HG03521 (cell line): Measurements from ENCODE around the gene PHACTR2.
"Not testable (repeated sequence)": the region's sequence is repeated elsewhere in the genome, so short reads cannot be mapped to it uniquely, and the experiment has no call there.

Experiments used
- ATAC-seq: cut with Tn5 transposase; IDR thresholded peaks from one replicate; pipeline ENCODE4 v1.9.1; 2021; ENCODE audit warnings: mild to moderate bottlenecking, moderate library complexity; ENCODE audit not compliant: unreplicated experiment

Gene PHACTR2

DNA sequence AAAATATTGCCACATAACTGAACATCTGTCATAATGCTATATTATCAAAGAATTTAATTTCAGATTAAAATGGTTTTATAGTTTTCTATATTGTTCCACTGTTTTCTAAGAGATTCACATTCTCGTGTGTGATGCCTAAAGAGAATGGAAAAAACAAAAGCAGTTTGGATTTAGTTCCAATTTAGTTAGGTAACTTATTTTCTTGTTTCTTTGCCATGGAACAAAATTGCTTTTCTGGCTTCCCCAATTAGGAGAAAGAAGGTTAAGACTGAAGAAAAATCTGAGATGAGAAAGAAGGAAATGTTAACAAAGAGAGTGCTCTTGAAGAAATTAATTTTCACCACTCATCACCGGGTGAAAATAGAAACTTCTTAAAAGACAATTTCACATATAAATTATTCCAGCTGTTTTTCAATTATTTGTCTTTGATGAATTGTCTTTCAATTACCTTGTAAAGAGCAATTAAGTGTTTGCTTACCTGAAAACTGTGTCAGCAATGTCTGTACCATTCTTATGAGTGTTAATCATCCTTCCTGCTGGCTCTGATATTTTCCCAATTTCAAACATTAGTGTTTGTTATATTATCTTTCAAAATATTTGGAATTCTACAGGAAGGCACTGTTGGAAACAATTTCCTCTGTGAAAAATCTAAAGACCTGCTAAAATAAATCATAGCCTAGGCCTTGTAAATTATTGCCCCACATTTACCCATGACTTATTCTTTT lies 19.5 kb downstream of the PHACTR2 start:
- ATAC-seq, result no peak

DNA sequence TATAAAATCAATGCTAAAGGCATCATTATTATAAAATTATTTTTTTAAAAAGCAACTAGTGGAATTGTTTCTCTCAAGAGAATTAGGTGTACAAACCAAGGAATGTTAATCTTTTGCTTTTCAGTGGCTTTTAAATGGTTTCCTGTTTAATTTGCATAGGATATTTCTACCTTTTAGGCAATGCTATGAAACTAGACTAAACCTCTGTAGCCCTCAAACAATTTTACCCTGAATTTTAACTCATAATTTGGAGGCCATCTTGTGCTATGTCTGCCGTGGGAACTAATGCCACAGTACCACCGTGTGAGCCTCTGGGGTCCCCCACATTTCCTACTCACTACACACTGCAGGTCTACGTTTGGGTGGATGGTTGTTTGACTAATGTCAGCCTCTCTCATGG lies 20.6 kb downstream of the PHACTR2 start:
- no peak for ATAC-seq

- no peak for ATAC-seq
Observed at GRCh38 chr6:143698759-143699429, 21.1 kb downstream of the PHACTR2 start.

DNA sequence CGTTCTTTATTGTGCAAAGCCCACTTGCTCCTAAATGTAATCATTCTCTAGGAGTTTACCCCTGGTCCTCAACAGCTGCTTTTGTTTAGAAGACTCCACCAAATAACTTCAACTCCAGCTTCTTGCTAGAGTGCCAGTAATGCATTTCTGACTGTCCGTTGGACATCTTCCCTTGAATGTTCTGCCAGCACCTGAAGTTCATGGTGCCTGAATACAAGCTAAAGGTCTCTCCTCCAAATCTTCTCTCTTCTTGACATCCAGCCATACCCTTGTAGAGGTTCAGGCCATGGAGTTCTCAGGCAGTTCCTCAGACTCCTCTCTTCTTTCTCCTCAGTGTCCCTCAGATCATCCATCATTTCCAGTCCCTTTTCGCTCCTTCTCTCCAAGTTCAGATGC lies 21.7 kb downstream of the PHACTR2 start:
- ATAC-seq, result no peak

DNA sequence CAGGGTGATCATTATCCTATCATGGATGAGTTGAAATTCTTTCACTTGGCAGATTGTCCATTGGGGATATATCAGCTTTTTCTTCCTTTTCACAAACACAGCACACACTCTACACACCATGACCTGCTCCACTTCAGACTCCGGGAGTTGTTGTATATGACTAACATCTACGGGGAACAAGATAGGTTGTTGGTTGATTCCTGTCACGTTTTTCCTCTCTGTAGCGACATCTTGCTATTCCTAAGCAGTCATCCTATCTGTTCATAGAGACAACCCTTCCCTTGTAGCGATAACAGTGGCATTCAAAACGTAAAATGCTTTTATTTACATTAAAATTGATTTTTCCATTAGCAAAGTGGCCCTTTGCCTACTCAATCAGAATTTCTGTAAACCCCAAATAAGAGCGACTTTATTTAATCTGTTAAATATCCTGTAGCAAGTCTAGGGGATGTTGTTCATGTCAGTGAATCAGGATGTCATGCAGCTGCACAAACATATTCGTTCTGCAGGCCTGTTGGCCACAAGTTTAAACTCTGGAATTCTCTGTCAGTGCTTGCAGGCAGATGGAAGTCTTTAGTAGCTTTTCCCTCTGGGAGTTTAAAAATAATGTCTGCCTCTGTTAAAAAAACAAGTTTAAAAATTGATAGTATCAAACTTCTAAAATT lies 23.1 kb downstream of the PHACTR2 start:
- ATAC-seq, result no peak

DNA sequence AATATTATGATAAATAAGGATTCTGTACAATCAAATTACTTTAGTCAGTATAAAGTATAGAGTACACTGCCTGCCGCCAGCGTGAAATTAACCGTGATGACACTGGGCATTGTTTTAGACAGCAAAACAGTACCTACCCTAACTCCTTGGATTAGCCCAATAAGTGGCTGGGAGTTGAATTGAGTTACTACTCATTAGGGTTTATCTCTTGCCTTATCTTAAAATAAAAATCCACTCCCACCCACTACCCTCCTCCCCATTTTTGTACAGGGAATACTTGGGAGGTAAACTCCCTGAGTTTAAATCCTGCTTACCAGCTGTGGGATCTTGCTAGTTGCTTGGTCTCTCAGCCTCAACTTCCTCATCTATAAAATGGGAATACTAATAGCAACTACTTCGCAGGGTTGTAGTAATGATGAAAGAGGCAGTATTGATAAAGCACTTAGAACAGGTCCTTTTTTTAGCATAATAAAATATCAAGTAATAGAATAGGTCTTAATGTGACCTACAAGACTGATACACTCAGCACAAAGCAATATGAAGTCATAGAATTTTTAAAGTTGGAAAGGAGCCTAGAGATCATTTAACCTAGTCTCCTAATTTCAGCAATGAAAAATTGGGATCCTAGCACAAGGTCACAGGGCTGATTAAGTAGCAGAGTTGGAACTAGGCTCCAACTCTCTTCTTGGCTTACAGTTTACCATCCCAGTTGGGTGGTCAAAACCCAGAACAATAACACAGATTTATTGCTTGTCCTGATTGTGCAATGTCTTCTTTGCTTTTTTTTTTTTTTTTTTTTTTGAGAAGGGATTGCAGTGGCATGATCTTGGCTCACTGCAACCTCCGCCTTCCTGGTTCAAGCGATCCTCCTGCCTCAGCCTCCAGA lies 23.8 kb downstream of the PHACTR2 start:
- no peak for ATAC-seq

- no peak for ATAC-seq
Observed at GRCh38 chr6:143705569-143705968, 27.8 kb downstream of the PHACTR2 start.

GRCh38 chr6:143707697-143708096 lies 29.9 kb downstream of the PHACTR2 start:
- ATAC-seq, result no peak

DNA sequence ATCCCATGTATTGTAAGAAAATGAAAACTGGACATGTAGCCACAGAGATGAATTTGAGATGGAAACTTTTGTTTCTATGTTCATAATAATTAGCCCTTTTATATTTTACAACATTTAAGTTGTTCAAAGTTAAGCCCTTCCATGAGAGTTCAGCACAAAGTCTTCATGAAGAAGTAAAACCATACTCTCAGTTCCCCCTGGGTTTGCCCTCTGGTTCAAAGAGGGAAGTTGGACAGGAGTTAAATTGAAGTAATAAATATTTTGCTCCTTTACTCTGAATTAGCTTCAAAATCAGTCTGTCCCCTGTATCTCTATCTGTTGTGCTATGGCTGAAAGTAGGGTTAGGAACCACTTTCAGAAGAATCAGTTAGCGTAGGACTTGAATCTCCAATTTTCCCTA lies 31.1 kb downstream of the PHACTR2 start:
- no peak for ATAC-seq

GRCh38 chr6:143711714-143712113 lies 33.9 kb downstream of the PHACTR2 start:
- ATAC-seq, result no peak

GRCh38 chr6:143718472-143718871 lies 40.7 kb downstream of the PHACTR2 start:
- ATAC-seq, result no peak

DNA sequence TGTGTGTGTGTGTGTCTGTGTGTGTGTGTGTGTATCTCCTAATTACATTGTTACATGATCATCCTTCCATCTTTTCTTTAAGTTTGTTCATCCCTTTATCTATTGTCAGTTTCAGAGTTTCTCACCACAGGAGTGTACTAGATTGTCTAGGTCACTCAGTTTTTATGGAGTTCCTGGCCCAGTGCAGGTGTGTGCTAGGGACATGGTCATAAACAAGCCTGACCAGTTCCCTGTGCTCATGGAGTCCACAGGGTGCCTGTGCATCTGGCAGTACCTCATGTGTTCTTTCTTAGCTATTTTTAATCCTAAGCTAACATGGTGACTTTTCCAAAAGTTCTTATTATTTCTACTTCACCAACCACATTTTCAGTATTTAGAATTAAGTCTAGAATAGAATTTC lies 43.9 kb downstream of the PHACTR2 start:
- no peak for ATAC-seq

DNA sequence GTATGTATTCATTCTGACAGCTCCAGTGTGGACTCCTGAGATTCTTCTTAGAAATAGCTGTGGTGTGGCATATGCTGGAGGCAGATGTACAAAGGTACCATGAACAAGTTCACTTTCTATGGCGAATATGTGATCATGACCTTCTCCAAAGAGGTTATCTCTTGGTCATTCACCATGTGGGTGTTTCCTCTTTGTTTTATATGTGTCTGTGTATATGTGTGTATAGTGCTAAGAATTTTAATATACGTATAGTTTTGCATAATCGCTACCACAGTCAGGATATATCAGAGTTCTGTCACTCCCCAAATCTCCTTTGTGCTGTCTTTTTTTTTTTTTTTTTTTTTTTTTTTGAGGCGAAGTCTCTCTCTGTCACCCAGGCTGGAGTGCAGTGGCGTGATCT lies 47.1 kb downstream of the PHACTR2 start:
- no peak for ATAC-seq

DNA sequence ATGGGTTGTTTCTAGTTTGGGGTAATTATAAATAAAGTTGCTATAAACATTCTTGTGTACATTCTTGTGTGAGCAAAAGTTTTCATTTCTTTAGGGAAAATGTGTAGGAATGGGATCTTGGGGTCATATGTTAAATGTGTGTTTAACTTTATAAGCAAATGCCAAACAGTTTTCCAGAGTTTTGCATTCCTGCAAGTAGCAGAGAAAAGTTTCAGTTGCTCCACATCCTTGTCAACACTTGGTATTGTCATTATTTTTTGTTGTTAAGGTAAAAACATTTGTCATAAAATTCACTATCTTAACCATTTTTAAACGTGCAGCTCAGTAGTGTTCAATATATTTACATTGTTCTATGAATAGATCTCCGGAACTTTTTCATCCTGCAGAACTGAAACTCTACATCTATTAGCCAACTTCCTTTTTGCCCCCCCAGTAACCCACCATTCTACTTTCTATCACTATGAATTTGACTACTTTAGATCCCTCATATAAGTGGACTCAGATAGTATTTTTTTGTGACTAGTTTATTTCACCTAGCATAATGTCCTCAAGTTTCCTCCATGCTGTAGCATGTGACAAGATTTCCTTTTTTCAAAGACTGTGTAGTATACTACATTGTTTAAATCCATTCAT lies 48.4 kb downstream of the PHACTR2 start:
- ATAC-seq, result no peak

DNA sequence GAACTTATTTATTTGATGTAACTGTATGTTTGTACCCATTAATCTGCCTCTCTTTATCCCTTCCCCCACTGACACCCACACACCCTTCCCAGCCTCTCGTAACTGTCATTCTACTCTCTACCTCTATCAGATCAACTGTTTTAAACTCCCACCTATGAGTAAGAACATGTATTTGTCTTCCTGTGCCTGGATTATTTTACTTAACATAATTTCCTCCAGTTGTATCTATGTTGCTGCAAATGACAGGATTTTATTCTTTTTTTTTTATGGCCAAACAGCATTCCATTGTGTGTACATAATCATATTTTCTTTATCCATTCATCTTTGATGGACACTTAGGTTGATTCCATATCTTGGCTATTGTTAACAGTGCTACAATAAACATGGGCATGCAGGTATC lies 49.3 kb downstream of the PHACTR2 start:
- no peak for ATAC-seq

DNA sequence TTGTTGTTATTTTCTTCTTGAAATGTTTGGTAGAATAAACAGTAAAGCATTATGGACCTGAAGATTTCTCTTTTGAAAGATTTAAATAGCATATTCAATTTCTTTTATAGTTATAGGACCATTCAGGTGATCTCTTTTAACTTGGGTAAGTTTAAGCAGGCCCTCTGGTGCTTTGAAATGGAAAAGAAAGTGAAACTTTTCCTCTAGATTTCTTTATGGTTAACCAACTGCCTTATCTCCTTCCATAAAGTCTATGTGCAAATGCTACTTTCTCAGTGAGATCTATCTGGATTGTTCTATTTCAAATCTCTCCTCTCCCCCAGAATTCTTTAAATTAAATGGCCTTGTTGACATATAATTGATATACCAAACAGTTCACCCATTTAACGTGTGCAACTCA lies 54.0 kb downstream of the PHACTR2 start:
- ATAC-seq, result no peak

GRCh38 chr6:143732536-143732935 lies 54.8 kb downstream of the PHACTR2 start:
- no peak for ATAC-seq

GRCh38 chr6:143733510-143733909 lies 55.7 kb downstream of the PHACTR2 start:
- ATAC-seq, result no peak

- ATAC-seq, result no peak
Observed at GRCh38 chr6:143734641-143735063, 56.9 kb downstream of the PHACTR2 start.

DNA sequence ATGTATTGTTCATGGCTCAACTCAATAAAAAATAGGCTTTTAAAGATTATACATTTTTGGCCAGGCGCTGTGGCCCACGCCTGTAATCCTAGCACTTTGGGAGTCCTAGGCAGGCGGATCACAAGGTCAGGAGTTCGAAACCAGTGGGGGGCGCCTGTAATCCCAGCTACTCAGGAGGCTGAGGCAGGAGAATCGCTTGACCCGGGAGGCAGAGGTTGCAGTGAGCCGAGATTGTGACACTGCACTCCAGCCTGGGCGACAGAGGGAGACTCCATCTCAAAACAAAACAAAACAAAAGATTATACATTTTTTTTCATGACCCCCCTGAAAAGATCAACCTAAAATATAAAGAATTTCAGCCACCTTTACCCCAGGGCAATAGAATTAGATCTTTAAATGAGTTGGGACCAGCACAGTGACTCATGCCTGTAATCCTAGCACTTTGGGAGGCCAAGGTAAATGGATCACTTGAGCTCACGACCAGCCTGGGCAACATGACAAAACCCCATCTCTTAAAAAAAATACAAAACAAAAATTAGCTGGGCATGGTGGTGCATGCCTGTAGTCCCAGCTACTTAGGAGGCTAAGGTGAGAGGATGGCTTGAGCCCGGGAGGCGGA lies 60.4 kb downstream of the PHACTR2 start:
- not testable (repeated sequence) for ATAC-seq
